Measurements from ENCODE around the gene HMGN1.

DNA sequence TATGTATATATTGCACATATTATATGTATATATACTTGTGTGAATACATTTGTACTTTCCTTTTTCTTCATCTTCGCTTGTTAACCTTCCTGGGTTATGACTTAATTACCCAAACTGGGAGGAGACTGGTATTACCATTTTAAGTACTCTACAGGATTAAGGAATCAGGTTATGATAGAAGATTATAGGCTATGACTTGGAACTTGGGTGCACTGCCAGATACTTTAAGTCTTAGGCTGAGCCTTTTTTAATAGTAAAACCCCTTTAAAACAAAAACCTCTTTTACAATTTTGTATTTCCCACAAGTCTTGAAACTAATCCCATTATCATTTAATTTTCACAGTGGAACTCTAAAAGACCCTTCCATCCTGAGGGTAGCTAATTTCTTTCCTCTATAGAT is 41.4 kb downstream of the HMGN1 start:
- TF ChIP-seq, protein P1, sequence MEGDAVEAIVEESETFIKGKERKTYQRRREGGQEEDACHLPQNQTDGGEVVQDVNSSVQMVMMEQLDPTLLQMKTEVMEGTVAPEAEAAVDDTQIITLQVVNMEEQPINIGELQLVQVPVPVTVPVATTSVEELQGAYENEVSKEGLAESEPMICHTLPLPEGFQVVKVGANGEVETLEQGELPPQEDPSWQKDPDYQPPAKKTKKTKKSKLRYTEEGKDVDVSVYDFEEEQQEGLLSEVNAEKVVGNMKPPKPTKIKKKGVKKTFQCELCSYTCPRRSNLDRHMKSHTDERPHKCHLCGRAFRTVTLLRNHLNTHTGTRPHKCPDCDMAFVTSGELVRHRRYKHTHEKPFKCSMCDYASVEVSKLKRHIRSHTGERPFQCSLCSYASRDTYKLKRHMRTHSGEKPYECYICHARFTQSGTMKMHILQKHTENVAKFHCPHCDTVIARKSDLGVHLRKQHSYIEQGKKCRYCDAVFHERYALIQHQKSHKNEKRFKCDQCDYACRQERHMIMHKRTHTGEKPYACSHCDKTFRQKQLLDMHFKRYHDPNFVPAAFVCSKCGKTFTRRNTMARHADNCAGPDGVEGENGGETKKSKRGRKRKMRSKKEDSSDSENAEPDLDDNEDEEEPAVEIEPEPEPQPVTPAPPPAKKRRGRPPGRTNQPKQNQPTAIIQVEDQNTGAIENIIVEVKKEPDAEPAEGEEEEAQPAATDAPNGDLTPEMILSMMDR (conservative IDR thresholded peaks at IDR 0.05; ENCODE audit: low read length) = no peak
- no peak for TF ChIP-seq EZH2phosphoT487 (IDR thresholded peaks at IDR 0.05; ENCODE audit: borderline replicate concordance)

Data from Loucy (cell line).